Measurements from ENCODE around the gene AUP1.
"Not testable (repeated sequence)": the region's sequence is repeated elsewhere in the genome, so short reads cannot be mapped to it uniquely, and the experiment has no call there.

Gene AUP1, protein sequence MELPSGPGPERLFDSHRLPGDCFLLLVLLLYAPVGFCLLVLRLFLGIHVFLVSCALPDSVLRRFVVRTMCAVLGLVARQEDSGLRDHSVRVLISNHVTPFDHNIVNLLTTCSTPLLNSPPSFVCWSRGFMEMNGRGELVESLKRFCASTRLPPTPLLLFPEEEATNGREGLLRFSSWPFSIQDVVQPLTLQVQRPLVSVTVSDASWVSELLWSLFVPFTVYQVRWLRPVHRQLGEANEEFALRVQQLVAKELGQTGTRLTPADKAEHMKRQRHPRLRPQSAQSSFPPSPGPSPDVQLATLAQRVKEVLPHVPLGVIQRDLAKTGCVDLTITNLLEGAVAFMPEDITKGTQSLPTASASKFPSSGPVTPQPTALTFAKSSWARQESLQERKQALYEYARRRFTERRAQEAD

DNA sequence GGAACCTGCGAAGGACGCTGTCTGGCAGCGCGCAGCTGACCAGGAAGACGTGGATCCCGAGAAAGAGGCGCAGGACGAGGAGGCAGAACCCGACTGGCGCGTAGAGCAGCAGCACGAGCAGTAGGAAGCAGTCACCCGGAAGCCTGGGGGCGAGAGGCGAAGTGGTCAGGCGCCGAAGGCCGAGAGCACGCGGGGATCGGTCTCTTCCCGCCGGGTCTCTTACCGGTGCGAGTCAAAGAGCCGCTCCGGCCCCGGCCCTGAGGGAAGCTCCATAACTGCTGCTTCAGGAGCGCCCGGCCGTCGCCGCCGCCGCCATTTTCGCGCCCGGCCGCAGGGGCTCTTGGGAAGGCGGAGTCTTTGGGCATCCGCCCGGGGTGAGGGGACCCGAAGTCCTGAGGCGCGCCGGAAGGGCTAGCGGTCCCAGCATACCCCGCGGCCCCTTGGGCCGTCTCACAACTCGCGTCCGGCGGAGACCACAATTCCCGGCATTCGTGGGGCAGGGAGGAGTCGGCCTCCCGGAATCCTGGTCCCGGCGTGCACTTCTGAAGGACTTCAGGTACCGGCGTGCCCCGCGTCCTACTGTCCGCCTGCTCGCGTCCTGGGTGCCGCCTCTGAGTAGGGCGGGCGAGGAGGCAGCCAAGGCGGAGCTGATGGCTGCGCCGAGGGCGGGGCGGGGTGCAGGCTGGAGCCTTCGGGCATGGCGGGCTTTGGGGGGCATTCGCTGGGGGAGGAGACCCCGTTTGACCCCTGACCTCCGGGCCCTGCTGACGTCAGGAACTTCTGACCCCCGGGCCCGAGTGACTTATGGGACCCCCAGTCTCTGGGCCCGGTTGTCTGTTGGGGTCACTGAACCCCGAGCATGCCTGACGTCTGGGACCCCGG, at the start of gene AUP1, which contains the start of gene HTRA2:
Gene AUP1 (minus strand): TSS at position 350 of the 882 bp plus-strand sequence. CDS start 77 bp downstream, at position 273.
Gene HTRA2 (plus strand): TSS at position 577 of the 882 bp plus-strand sequence. CDS start 74 bp downstream, at position 651.
- DNase-seq (ENCODE audit: low read depth): peak; percentile 75

- DNase-seq (ENCODE audit: low read depth): no peak
Measured at GRCh38 chr2:74578408-74578807, 48.9 kb upstream of the AUP1 start.

- no peak for DNase-seq (ENCODE audit: low read depth)
Measured at GRCh38 chr2:74577448-74577847, 47.9 kb upstream of the AUP1 start.

GRCh38 chr2:74576863-74577229, 47.3 kb upstream of the AUP1 start:
- DNase-seq (ENCODE audit: low read depth): no peak

DNA sequence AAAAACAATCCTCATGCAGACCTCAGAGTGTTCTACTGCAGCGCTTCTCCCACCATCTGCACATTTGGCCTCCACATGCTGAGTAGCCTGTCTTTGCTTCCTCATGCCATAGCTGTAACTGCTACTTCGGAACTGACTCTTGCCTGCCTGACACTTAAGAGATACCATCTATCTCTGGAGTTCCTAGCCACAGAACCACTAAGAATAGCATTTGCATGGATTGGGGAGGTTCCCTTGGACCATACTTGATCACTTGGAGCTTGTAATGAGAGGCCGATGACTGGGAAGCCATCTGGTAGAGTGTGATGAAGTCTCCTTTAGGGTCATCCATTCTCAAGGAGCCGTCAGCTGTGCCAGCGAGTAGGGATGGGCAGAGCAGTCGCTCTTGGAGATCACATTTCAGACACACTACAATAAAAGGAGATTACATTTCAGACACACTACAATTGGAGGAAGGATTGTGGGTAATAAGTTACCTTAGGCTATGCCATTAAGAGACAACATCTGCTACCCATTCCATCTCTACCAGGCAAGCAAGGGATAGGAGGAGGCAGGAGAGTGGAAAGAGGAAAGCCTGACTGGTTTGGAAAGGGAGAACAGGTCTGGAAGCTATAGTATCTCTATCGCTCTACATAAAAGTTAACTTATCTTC, 46.8 kb upstream of the AUP1 start:
- DNase-seq (ENCODE audit: low read depth): no peak

DNA sequence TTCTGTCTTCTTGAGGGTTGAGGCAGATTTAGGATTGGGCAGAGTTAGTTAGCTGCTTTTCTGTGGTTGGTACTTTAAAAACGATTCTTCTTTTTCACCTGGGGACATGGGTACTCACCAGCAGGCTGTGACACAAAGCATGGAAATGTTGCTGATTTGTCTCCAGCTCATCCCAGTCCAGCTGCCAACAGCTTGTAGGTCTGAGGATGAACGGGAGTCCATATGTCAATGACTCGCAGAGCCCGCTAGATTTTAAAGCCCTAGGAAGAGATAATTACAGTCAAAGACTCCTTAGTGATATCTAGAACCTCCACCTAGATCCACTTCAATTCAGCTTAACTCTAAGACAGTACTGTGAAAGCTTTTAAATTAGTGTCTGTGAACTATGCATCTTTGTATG, 45.8 kb upstream of the AUP1 start:
- DNase-seq (ENCODE audit: low read depth): no peak

- DNase-seq (ENCODE audit: low read depth): no peak
Measured at GRCh38 chr2:74573747-74574562, 44.4 kb upstream of the AUP1 start.

DNA sequence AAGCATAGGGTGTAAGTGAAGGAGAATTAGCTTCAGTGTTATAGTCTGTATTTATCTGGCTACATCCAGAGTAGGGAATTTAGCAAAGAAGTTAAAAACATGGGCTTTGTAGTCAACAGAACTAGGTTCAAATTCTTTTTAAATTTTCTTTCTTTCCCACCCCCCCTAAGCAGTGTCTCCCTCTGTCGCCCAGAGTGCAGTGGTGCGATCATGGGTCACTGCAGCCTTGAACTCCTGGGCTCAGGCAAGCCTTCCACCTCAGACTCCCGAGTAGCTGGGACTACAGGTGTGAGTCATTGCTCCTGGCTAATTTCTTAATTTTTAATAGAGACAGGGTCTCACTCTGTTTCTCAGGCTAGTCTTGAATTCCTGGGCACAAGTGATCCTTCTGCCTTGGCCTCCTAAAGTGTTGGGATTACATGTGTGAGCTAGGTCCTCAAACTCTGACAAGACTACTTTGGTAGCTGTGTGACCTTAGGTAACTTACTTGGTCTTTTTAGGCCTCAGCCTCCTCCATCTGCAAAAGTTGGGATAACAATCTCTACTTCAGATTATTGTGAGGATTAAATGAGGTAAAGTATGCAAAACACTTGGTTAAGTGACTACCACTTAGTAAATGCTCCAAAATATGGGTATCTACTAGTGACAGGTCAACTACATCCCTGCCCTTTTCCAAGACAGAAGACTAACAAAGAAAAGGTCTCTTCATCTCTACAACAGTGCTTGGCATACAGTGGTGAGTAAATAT, 42.8 kb upstream of the AUP1 start:
- no peak for DNase-seq (ENCODE audit: low read depth)

DNA sequence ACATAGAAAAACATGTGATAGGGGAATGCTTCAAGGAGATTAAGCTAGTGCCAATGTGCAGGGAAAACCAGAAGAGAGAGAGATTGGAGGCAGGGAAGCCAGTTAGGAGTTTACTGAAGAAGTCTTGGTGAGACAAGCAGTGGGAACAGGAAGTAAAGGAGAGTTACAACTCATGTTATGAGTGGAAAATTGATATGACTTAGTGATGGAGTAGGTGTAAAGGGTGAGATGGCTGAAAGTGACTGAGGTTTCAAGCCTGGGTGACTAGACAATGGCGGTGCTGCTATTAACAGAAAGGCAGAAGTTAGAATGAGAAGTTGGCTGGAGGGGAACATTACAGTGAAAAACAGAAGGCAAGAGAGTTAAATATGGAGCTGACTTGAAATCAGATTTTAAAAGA, 41.6 kb upstream of the AUP1 start:
- no peak for DNase-seq (ENCODE audit: low read depth)

GRCh38 chr2:74569686-74570085, 40.2 kb upstream of the AUP1 start:
- no peak for DNase-seq (ENCODE audit: low read depth)

GRCh38 chr2:74567881-74568280, 38.4 kb upstream of the AUP1 start:
- DNase-seq (ENCODE audit: low read depth): no peak

- no peak for DNase-seq (ENCODE audit: low read depth)
Measured at GRCh38 chr2:74566754-74567085, 37.2 kb upstream of the AUP1 start.

DNA sequence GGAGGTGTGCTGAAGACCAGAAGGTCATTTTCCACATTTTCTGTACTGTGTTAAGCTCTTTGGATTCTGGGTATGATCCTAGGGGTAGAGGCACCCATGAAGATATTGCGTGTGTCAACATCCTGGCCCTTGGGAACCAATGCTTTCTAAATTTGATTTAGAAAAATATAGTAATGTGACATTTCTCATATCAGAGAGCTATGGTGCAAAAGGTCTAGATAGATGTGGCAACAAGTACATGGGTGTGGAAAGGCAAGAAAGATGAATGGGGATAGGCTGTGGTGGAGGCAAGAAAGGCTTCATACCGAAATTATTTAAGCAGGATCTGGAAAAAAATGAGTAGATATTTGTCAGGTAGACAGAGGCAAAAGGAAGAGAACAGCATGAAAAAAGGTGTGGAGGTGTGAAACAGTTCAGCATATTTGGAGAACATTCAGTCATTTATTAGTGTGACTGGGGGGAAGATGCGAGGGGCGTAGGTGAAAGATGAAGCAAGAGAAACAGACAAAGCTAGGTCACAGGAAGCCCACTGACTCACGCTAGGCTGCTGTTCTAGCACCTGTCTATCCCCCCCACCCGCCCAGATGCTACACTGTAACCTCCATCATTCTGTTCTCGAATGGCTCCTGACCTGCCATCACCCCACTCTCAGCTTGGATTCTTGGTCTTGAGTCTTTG, 36.7 kb upstream of the AUP1 start:
- no peak for DNase-seq (ENCODE audit: low read depth)

- DNase-seq (ENCODE audit: low read depth): no peak
Measured at GRCh38 chr2:74564222-74564621, 34.7 kb upstream of the AUP1 start.

GRCh38 chr2:74562126-74562775, 32.7 kb upstream of the AUP1 start:
- no peak for DNase-seq (ENCODE audit: low read depth)

GRCh38 chr2:74561022-74561421, 31.5 kb upstream of the AUP1 start:
- not testable (repeated sequence) for DNase-seq (ENCODE audit: low read depth)

GRCh38 chr2:74560591-74560990, 31.1 kb upstream of the AUP1 start:
- DNase-seq (ENCODE audit: low read depth): no peak

DNA sequence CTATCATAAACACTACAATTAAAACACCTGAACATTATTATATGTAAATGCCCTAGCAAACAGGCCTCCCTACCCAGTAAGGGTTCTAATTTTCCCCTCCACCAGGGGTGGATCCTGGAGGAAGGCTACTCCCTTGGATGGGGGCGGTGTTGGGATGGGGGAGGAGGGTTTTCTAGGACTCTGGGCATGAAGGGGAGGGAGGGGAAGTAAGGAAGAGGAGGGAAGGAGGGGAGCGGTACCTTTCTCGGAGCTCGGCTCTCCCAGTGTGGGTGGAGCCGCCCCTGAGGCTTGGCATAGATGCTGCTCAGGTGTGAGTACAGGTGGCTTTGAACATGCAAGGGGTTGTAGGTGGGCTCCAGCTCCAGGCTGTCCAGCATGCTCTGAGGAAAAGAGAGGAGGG, 30.4 kb upstream of the AUP1 start:
- no peak for DNase-seq (ENCODE audit: low read depth)

DNA sequence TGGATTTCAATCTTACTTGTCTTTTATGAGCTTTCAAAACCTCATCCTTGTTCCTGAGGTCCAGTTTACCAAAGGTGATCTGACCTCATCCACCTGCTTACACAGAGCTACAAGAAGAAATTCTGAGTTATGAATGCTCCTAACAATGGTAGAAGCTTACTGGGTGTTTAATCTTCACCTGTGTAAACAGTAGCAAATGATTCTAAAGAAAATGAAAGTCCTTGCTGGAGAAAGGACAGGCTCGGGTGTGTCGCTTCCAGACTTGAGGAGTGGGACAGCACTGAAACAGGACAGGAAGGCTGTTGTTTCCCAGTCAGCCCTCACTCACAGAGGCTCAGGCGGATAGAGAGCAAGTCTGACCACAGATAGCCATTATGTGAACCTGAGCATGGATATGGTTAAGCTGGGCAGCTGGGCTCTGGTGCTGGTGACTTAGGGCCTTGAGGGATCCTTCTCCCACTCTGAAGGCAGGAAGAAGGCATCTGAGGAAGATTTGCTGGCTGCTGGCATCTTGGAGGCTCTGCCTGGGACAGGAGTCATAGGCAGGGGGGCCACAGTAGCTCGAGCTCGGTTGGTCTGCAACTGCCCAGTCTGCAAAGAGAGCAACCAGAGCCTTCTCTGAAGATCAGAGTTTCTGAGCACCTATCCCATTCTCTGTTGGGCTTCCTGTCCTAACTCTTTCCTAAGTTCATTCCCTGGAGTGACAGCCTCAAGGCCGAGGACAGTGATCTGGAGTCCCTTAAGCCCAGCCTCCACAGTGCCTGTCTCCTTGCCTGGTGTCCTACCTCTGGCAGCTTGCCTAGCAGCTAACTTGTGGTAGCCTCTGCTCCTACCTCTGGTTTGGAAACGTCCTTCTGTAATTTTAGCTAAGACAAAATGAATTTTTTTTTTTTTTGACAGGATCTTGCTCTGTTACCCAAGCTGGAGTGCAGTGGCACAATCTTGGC, 29.1 kb upstream of the AUP1 start:
- DNase-seq (ENCODE audit: low read depth): no peak

Measured in stimulated activated CD8-positive, alpha-beta memory T cell treated with anti-CD3 and anti-CD28 coated beads, Interleukin-15, amount 100 ng/mL, for 24 hours (primary cell).